ENCODE results near the gene MED13L. TPM values are rescaled to one million over a fixed set of nuclear protein-coding genes. Genes with fewer than 3 reads are reported as not detected.

The MED13L gene
- total and polyA plus RNA-seq, 2 of the 4 experiments (the other 2 are of a cell fraction), result 17.9 to 49.1 TPM

DNA sequence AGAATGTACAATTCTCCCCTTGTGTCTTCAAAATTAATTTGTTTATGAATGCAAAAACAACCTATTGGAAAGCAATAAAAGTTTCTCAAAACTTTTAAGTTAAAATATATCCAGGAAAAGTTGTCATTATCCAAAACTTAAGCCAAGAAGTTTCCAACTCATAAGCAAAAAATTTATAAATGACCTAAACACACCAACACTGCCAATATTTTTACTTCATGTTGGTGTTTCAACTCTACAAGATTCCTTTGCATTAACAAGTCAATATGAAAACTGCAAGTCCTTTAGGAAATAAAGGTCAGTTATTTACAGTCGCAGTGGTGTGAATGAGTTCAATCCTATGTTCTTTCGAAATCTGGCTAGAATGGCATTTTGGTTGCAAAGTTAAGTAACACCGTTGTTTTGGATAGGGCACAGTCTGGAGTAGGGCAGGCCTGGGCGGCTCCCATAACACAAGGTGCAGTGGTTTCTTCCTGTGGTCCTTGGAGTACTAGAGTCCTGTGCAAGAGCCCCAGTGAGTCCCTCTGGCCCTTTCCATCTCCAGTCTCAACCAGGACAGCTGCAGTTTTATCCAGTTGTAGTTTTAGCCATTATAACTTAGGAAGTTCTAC lies 151.4 kb downstream of the MED13L start:
- TF ChIP-seq, protein P1, sequence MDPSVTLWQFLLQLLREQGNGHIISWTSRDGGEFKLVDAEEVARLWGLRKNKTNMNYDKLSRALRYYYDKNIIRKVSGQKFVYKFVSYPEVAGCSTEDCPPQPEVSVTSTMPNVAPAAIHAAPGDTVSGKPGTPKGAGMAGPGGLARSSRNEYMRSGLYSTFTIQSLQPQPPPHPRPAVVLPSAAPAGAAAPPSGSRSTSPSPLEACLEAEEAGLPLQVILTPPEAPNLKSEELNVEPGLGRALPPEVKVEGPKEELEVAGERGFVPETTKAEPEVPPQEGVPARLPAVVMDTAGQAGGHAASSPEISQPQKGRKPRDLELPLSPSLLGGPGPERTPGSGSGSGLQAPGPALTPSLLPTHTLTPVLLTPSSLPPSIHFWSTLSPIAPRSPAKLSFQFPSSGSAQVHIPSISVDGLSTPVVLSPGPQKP (IDR thresholded peaks at IDR 0.05; ENCODE audit: borderline replicate concordance, low read depth, low read length), result no peak
- 0 out of 2 replicates have a peak, but pooled peaks have one; percentile 4 for TF ChIP-seq CEBPB (IDR thresholded peaks at IDR 0.05; ENCODE audit: low read depth, low read length)
- Histone ChIP-seq H3K56ac (ENCODE audit: extremely low read depth, insufficient read depth, low read length) (no peak overlapping the region), H2BK5ac (ENCODE audit: low read depth, low read length, poor library complexity, severe bottlenecking) (peak overlapping the region; percentile 23)

More for the DNA sequence above, 151.4 kb downstream of the MED13L start:
- H3K36me3 ChIP-seq (ENCODE audit: control insufficient read depth, insufficient read depth, low read length), result no peaks in the 10 kb centered on the region
- no peak overlapping the region for H3K14ac ChIP-seq (replicated peaks; ENCODE audit: low read depth, low read length)
- H4K91ac ChIP-seq (ENCODE audit: insufficient read depth, low read depth, low read length), result no peak overlapping the region
- no peak overlapping the region for H3K4ac ChIP-seq (ENCODE audit: low read depth, low read length)
- H3K27me3 ChIP-seq (ENCODE audit: control insufficient read depth, insufficient read depth, low read length), result no peaks in the 10 kb centered on the region
- no peak overlapping the region for H2BK20ac ChIP-seq (ENCODE audit: low read depth, low read length)
- in situ Hi-C loops (cut with MboI; ENCODE audit: low sequenced_read_pairs), result no loop called here
- no peak overlapping the region for H2AFZ ChIP-seq (replicated peaks; ENCODE audit: low read length, poor library complexity)
- H2AK5ac ChIP-seq (ENCODE audit: low read depth, low read length), result no peak overlapping the region
- peaks cover 68% of the 10 kb centered on the region for H4K20me1 ChIP-seq (ENCODE audit: insufficient read depth, low read length)
- POLR2A ChIA-PET (ENCODE audit: unreplicated experiment), result no interaction called here
- peak overlapping the region; percentile 29; the same call in 1 of the 2 replicates for H3K27ac ChIP-seq (ENCODE audit: insufficient read depth, low read length)
- peaks cover 25 to 64% of the 10 kb centered on the region in 2 experiments for H3K79me1 ChIP-seq (ENCODE audit: low read depth in 1 of 2, low read length in 2 of 2)
- no peak overlapping the region for H3K18ac ChIP-seq (ENCODE audit: low read depth, low read length)
- H2BK15ac ChIP-seq (ENCODE audit: low read depth, low read length), result no peak overlapping the region
- DNase-seq (no peak), ATAC-seq (ENCODE audit: low read depth) (no peak)
- peak overlapping the region; percentile 65; the same call in 1 of the 2 replicates for H3K23ac ChIP-seq (ENCODE audit: low read depth, low read length)
- H3K9ac ChIP-seq (ENCODE audit: low read depth, low read length), result no peak overlapping the region
- peak overlapping the region; percentile 3 for H3K4me2 ChIP-seq (ENCODE audit: low read depth, low read length)
- H2AK9ac ChIP-seq (replicated peaks; ENCODE audit: low read depth, low read length, poor library complexity), result no peak overlapping the region
- no TSS peak for BruUV-seq (replicated peaks)
- H3K4me3 ChIP-seq (ENCODE audit: insufficient read depth, low read depth, low read length), result no peak overlapping the region
- dilution Hi-C loops (cut with HindIII; ENCODE audit: low sequenced_read_pairs, unreplicated experiment), result no loop called here
- intact Hi-C loops (cut with micrococcal nuclease), result no loop called here
- H3K4me1 ChIP-seq (ENCODE audit: control insufficient read depth, insufficient read depth, low read length), result peaks cover 24% of the 10 kb centered on the region
- WGBS, 2 experiments (ENCODE audit: extremely low coverage in 2 of 2, insufficient read length in 1 of 2), result 70% methylated on average over 3 of the region's 4 CpGs; no CpG with 5 or more reads in 1 of the 2 experiments
- no peak overlapping the region for H4K8ac ChIP-seq (ENCODE audit: low read depth in 2 of 2, low read length in 2 of 2)
- no peak overlapping the region for H4K5ac ChIP-seq (ENCODE audit: low read depth, low read length)
- H3K9me3 ChIP-seq (ENCODE audit: control insufficient read depth, insufficient read depth, low read length), result no peaks in the 10 kb centered on the region
- CTCF ChIA-PET, result interaction anchor here (1.4 kb wide), 1 partner anchor 34 kb away, joined by 4 read pairs; no protein-coding TSS in a partner anchor
- no peak overlapping the region for H2BK120ac ChIP-seq (ENCODE audit: low read depth, low read length)
- peaks cover 16% of the 10 kb centered on the region for H3K9me1 ChIP-seq (ENCODE audit: insufficient read depth, low read length)
